Lower lobe of right lung (tissue), 2 donors: ENCODE measurements around the gene CDC37L1. TPM values are rescaled to one million over a fixed set of nuclear protein-coding genes. Genes with fewer than 3 reads are reported as not detected.

Experiments used
- ATAC-seq, 2 donors: fragments of 200-7000 bp; cut with Tn5 transposase; one replicate each; pipeline ENCODE4 v1.9.1; 2020 to 2022; ENCODE audit warnings: mild to moderate bottlenecking in 2 of 2, moderate library complexity in 2 of 2
- DNase-seq: peaks from one replicate; pipeline ENCODE4 v3.0.0-alpha.2; 2020
- H3K27ac ChIP-seq: fragments of 200-600 bp; one replicate; pipeline ENCODE4 v1.8.0; 2022
- H3K27me3 ChIP-seq: fragments of 200-600 bp; one replicate; pipeline ENCODE4 v1.8.0; 2022; ENCODE audit warnings: low read depth
- H3K36me3 ChIP-seq: fragments of 200-600 bp; one replicate; pipeline ENCODE4 v1.8.0; 2022; ENCODE audit warnings: mild to moderate bottlenecking
- H3K4me1 ChIP-seq: fragments of 200-600 bp; one replicate; pipeline ENCODE4 v1.8.0; 2022
- H3K4me3 ChIP-seq: fragments of 200-600 bp; one replicate; pipeline ENCODE4 v1.8.0; 2022; ENCODE audit warnings: mild to moderate bottlenecking
- H3K9me3 ChIP-seq: fragments of 200-600 bp; one replicate; pipeline ENCODE4 v1.8.0; 2022
- intact Hi-C: fragments of 100-400 bp; cut with DNase I; formaldehyde crosslinking; loops from one replicate; pipeline ENCODE4 v1.11.0; 2022
- total RNA-seq: library from RNA; stranded (reverse); fragmentation: NEBNext Ultra II Directional; extraction: Animal tissue kit (Norgen Biotek cat#: 25700); gene quantifications from one replicate; pipeline ENCODE4 v1.2.1, GENCODE V29; 2021
- TF ChIP-seq, protein P1 (sequence below): fragments of 200-600 bp; IDR thresholded peaks from one replicate; pipeline ENCODE4 v1.8.0; 2022; ENCODE audit warnings: antibody characterized with exemption, mild to moderate bottlenecking
- donor health status: DM: no; HTN: yes; CAD: no; lungs with severe emphysema.

CDC37L1 gene
- total RNA-seq, 1 donor from 2014 or later, result 14.3 TPM

DNA sequence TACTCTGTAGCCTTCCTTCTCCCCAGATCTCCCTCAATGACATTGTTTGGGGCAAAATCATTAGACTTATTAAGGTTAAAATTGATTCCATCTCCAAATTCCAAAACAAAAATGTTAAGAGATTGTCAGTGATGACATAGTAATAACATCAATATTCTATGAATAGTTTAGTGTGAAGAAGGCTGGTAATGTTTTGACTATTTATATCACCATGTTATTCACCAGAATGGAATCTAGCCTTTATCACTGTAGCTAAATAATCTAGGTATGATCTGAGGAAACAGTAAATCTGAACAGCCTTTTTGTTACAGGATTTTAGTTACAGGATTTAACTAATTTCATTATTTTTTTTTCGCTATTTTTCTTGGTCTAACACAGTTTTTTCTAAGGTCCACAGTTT is 18.2 kb upstream of the CDC37L1 start:
- no peaks in the 10 kb centered on the region for H3K27me3 ChIP-seq
- no peak overlapping the region for H3K27ac ChIP-seq
- TF ChIP-seq, protein P1, sequence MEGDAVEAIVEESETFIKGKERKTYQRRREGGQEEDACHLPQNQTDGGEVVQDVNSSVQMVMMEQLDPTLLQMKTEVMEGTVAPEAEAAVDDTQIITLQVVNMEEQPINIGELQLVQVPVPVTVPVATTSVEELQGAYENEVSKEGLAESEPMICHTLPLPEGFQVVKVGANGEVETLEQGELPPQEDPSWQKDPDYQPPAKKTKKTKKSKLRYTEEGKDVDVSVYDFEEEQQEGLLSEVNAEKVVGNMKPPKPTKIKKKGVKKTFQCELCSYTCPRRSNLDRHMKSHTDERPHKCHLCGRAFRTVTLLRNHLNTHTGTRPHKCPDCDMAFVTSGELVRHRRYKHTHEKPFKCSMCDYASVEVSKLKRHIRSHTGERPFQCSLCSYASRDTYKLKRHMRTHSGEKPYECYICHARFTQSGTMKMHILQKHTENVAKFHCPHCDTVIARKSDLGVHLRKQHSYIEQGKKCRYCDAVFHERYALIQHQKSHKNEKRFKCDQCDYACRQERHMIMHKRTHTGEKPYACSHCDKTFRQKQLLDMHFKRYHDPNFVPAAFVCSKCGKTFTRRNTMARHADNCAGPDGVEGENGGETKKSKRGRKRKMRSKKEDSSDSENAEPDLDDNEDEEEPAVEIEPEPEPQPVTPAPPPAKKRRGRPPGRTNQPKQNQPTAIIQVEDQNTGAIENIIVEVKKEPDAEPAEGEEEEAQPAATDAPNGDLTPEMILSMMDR, result no peak
- no peak overlapping the region for H3K4me3 ChIP-seq
- no peak for DNase-seq
- H3K36me3 ChIP-seq, result no peaks in the 10 kb centered on the region
- ATAC-seq, result no peak
- peaks cover 54% of the 10 kb centered on the region for H3K4me1 ChIP-seq
- no peaks in the 10 kb centered on the region for H3K9me3 ChIP-seq
- intact Hi-C loops, result no loop called here

DNA sequence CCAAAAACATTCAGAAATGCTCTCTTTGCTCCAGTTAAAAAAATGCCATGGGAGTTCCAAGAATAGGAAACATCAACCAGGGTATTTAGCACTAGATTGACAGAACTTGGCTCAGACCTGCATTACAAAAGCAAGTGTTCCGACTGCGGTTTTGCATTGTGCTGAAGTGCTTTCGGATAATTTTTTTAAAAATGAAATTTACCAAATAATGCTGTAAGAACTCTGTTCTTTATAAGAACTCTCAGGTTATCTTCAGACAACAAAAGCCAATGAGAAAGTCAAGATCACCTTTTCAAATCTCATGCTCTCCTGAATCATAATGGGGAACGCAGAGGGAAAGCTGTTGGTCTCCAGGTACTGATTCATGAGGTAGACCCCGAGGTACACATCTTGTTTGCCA is 17.8 kb upstream of the CDC37L1 start:
- intact Hi-C loops, result no loop called here
- no peaks in the 10 kb centered on the region for H3K27me3 ChIP-seq
- TF ChIP-seq, protein P1, result no peak
- peak overlapping the region; percentile 77 for H3K4me3 ChIP-seq
- H3K27ac ChIP-seq, result peak overlapping the region; percentile 88
- H3K9me3 ChIP-seq, result no peaks in the 10 kb centered on the region
- H3K36me3 ChIP-seq, result no peaks in the 10 kb centered on the region
- peaks cover 54% of the 10 kb centered on the region for H3K4me1 ChIP-seq
- DNase-seq, result no peak
- no peak for ATAC-seq

DNA sequence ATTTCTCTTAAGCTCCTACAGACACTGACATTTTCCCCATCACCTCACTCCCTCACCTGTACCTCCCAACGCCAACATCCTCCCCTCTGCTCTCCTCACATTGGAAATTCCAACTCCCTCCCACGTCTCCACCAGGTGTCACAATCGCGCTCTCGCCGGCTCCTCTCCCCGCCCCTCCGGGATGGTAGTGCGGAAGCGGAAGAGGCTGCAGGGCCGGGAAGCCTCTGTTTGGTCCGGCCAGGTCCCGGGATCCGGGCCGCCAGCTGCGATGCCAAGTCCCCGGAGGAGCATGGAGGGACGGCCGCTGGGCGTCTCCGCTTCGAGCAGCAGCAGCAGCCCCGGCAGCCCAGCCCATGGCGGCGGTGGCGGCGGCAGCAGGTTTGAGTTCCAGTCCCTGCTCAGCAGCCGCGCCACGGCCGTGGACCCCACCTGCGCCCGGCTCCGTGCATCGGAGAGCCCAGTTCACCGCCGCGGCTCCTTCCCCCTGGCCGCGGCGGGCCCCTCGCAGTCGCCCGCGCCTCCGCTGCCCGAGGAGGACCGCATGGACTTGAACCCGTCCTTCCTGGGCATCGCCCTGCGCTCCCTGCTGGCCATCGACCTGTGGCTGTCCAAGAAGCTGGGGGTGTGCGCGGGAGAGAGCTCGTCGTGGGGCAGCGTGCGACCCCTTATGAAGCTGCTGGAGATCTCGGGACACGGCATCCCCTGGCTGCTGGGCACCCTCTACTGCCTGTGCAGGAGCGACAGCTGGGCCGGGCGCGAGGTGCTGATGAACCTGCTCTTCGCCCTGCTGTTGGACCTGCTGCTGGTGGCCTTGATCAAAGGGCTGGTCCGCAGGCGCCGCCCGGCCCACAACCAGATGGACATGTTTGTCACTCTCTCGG is 17.0 kb upstream of the CDC37L1 start, which contains the start of gene PLPP6:
Gene PLPP6 (plus strand): TSS at position 187 of the 881 bp plus-strand sequence. CDS start 82 bp downstream, at position 269.
- Histone ChIP-seq H3K27ac (peak within 1 kb of the TSS; percentile 88), H3K4me1 (peaks cover 49% of the 10 kb centered on the region), H3K9me3 (no peaks in the 10 kb centered on the region), H3K27me3 (no peaks in the 10 kb centered on the region), H3K36me3 (no peaks in the 10 kb centered on the region), H3K4me3 (peak within 1 kb of the TSS; percentile 77)
- ATAC-seq, result peak; percentile 92 to 96
- peak; percentile 93 for DNase-seq
- TF ChIP-seq, protein P1, result peak; percentile 58
- intact Hi-C loops, result no loop called here

DNA sequence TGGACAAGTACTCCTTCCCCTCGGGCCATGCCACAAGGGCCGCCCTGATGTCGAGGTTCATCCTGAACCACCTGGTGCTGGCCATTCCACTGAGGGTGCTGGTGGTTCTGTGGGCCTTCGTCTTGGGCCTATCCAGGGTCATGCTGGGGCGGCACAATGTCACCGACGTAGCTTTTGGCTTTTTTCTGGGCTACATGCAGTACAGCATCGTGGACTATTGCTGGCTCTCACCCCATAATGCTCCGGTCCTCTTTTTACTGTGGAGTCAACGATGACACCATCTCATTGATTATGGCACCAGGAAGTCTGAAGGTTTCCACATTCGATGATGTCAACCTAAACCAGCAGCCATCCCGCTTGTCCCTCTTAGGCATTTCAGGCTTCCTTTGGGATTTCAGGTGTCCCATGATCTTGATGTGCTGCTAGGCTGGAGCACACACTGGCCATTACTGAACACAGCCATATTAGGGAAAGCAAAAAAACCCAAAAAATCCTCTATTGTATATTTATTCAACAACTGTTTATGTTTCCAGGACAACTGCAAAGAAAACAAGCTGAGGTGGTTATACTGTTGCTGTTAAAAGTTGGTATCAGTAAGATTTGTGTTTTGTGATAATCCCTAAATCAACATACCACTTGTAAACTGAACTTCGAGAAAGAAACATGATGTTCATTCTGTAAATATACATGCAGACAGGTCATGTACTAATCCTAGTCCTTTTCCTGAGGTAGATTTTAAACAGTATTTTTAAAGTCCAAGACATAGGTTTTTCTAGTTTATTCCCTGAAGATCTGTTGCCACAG is 16.2 kb upstream of the CDC37L1 start:
- no peak for ATAC-seq
- peak overlapping the region; percentile 77 for H3K4me3 ChIP-seq
- intact Hi-C loops, result no loop called here
- H3K27me3 ChIP-seq, result no peaks in the 10 kb centered on the region
- no peak for DNase-seq
- TF ChIP-seq, protein P1, result no peak
- H3K9me3 ChIP-seq, result no peaks in the 10 kb centered on the region
- peaks cover 47% of the 10 kb centered on the region for H3K4me1 ChIP-seq
- H3K36me3 ChIP-seq, result no peaks in the 10 kb centered on the region
- peak overlapping the region; percentile 88 for H3K27ac ChIP-seq

- no peak overlapping the region for H3K4me3 ChIP-seq
- TF ChIP-seq, protein P1, result no peak
Observed at GRCh38 chr9:4663956-4664355, 15.4 kb upstream of the CDC37L1 start.

More at GRCh38 chr9:4663956-4664355, 15.4 kb upstream of the CDC37L1 start:
- H3K9me3 ChIP-seq, result no peaks in the 10 kb centered on the region
- H3K27ac ChIP-seq, result peak overlapping the region; percentile 88
- intact Hi-C loops, result no loop called here
- ATAC-seq, result no peak
- DNase-seq, result no peak
- no peaks in the 10 kb centered on the region for H3K36me3 ChIP-seq
- H3K4me1 ChIP-seq, result peaks cover 47% of the 10 kb centered on the region
- no peaks in the 10 kb centered on the region for H3K27me3 ChIP-seq
